Gastrocnemius medialis (tissue), 4 donors: ENCODE measurements around the gene RNF40.

ENCODE experiments used
- CTCF ChIP-seq, 5 experiments: fragments of 450-650 bp in 3 of 5; fragments of 200-600 bp in 2 of 5; sonication (generic) in 2 of 5; IDR thresholded peaks in 4 of 5; conservative IDR thresholded peaks in 1 of 5; 1 replicate in 4 of 5; 2 replicates in 1 of 5; pipeline ENCODE4 v1.5.1; 2016 to 2019; ENCODE audit warnings: antibody characterized with exemption in 5 of 5, mild to moderate bottlenecking in 3 of 5, moderate library complexity in 3 of 5
- POLR2A ChIP-seq, 2 donors: fragments of 450-650 bp; IDR thresholded peaks; one replicate each; pipeline ENCODE4 v1.6.1; 2017; ENCODE audit warnings: antibody characterized with exemption in 2 of 2, mild to moderate bottlenecking in 2 of 2, moderate library complexity in 2 of 2

GRCh38 chr16:30756781-30757100 lies 5.4 kb upstream of the RNF40 start:
- TF ChIP-seq POLR2A (IDR thresholded peaks at IDR 0.05) (no peak), CTCF (IDR thresholded peaks at IDR 0.05 in 4 of 5, conservative IDR thresholded peaks at IDR 0.05 in 1 of 5) (no peak)
